ENCODE data around the gene PTPRD. TPM values are rescaled to one million over a fixed set of nuclear protein-coding genes. Genes with fewer than 3 reads are reported as not detected.

Gene PTPRD
- total RNA-seq, 1 donor from 2014 or later = 139 TPM

DNA sequence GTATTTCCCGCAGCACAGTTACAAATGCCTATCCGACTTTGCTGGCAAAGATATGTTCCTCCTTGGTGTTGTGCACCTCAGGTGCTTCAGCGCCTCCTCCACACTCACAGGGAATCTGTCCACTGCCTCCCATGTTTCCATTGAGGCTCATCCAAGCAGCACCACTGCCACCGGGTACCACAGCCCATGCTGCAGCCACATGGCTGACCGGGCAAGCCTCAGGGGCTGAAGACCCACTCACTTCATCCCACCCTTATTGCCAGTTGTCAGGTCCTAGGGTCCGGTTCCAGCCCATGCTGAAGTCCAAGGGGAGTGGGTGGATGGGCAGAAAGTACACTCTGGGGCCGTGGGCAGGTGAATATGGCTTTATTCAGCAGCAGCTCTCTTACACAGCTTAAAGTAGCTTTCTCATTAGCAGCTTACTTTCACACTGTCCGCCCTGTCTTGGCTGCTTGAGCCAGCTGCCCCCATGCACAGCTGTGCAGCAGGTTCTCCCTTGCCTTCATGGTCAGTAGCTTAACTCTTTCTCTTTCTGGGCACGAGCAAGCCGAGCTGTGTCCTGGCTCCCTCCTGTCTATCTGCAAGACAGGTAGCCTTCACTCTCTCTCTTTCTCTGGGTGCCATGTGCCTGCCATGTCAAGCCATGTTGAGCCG lies 1052.3 kb downstream of the PTPRD start:
- no peaks in the 10 kb centered on the region for H3K36me3 Mint-ChIP-seq (ENCODE audit: low read depth)
- TF ChIP-seq, protein P1, sequence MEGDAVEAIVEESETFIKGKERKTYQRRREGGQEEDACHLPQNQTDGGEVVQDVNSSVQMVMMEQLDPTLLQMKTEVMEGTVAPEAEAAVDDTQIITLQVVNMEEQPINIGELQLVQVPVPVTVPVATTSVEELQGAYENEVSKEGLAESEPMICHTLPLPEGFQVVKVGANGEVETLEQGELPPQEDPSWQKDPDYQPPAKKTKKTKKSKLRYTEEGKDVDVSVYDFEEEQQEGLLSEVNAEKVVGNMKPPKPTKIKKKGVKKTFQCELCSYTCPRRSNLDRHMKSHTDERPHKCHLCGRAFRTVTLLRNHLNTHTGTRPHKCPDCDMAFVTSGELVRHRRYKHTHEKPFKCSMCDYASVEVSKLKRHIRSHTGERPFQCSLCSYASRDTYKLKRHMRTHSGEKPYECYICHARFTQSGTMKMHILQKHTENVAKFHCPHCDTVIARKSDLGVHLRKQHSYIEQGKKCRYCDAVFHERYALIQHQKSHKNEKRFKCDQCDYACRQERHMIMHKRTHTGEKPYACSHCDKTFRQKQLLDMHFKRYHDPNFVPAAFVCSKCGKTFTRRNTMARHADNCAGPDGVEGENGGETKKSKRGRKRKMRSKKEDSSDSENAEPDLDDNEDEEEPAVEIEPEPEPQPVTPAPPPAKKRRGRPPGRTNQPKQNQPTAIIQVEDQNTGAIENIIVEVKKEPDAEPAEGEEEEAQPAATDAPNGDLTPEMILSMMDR (conservative IDR thresholded peaks at IDR 0.05) = no peak
- H3K9me3 Mint-ChIP-seq = no peaks in the 10 kb centered on the region
- H3K27me3 Mint-ChIP-seq (ENCODE audit: low read depth) = no peaks in the 10 kb centered on the region
- H3K27ac Mint-ChIP-seq (ENCODE audit: unreplicated experiment) = no peak overlapping the region
- H3K4me1 Mint-ChIP-seq = no peaks in the 10 kb centered on the region
- DNase-seq (ENCODE audit: low read depth, low spot score) = no peak
- H3K4me3 Mint-ChIP-seq = no peak overlapping the region

DNA sequence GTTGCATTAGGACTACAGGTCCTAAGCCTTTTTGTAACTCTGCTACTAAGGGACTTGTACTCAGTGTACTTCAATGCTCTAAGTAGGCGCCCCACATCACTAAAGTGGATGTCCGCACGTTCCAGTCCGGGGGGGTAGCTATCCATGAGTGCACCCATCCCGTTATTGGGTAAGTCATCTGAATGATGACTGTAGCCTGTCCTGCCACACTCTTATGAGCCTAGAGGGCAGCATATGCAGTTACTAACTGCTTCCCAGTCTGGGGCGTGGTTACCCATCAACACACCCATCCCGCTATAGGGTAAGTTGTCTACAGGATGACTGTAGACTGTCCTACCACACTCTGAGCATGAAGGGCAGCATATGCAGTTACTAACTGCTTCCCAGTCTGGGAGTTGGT lies 1053.9 kb downstream of the PTPRD start:
- Mint-ChIP-seq H3K4me1 (no peaks in the 10 kb centered on the region), H3K27me3 (ENCODE audit: low read depth) (no peaks in the 10 kb centered on the region), H3K27ac (ENCODE audit: unreplicated experiment) (no peak overlapping the region), H3K9me3 (no peaks in the 10 kb centered on the region), H3K36me3 (ENCODE audit: low read depth) (no peaks in the 10 kb centered on the region), H3K4me3 (no peak overlapping the region)
- no peak for DNase-seq (ENCODE audit: low read depth, low spot score)
- TF ChIP-seq, protein P1 (conservative IDR thresholded peaks at IDR 0.05) = no peak

DNA sequence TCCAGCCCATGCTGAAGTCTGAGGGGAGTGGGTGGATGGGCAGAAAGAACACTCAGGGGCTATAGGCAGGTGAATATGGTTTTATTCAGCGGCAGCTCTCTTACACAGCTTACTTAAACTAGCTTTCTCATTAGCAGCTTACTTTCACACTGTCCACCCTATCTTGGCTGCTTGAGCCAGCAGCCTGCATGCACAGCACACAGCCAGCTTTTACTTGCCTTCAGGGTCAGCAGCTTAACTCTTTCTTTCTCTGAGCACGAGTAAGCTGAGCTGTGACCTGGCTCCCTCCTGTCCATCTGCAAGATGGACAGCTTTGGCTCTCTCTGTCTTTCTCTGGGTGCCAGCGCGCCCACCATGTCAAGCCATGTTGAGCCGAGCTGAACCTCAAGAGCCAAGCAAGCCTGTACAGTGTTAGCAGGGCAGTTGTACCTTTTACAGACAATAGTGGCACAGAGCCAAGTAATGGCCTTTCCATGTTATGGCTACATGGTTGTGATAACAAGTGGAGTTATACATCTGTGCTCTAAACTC lies 1054.9 kb downstream of the PTPRD start:
- H3K36me3 Mint-ChIP-seq (ENCODE audit: low read depth) = no peaks in the 10 kb centered on the region

DNA sequence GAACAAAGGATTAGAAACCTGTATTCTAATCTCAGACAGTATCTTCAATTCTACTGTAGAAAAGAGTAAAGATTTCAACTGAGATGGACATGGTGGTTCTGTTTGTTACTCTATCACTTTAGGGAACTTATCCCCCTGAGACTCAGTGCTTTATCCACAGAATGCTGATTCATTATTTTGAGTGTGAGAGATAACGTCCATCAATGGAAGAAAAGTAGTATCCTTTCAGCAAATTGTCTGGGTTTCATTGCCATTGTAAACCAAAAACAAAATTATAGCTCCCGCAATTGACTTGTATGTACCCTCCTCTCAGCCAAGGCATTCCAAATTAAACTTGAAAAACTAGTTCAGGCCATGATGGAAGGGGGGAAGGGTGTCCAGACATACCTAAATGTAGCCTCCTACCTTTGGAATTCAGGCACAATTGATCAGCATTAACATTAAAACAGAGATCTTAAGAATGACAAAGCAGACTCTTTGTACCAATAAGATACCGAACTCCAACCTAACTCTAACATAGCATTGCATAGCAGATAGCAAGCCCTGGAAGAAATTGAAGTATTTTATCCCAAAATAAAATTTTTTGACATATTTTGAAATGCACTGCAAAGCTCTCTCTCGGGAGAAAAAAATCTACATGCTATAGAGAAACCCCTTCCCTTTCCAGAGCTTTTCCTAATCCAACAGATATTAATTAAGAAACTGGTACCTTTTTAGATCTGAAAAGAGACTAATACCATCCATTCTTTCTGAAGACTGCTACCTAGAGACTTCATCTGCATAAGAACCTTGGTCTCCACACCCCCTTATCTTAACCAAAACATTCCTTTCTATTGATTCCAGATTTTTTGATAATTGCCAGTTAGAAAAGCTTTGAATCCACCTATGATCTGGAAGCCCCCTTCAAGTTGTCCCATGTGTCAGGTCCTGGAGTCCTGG lies 1055.7 kb downstream of the PTPRD start:
- Mint-ChIP-seq H3K9me3 (no peaks in the 10 kb centered on the region), H3K4me1 (no peaks in the 10 kb centered on the region), H3K36me3 (ENCODE audit: low read depth) (no peaks in the 10 kb centered on the region), H3K27ac (ENCODE audit: unreplicated experiment) (no peak overlapping the region), H3K27me3 (ENCODE audit: low read depth) (no peaks in the 10 kb centered on the region), H3K4me3 (no peak overlapping the region)
- TF ChIP-seq, protein P1 (conservative IDR thresholded peaks at IDR 0.05) = no peak
- DNase-seq (ENCODE audit: low read depth, low spot score) = no peak

More for the DNA sequence above, 1054.9 kb downstream of the PTPRD start:
- Mint-ChIP-seq H3K27me3 (ENCODE audit: low read depth) (no peaks in the 10 kb centered on the region), H3K4me3 (no peak overlapping the region), H3K27ac (ENCODE audit: unreplicated experiment) (no peak overlapping the region), H3K4me1 (no peaks in the 10 kb centered on the region), H3K9me3 (no peaks in the 10 kb centered on the region)
- TF ChIP-seq, protein P1 (conservative IDR thresholded peaks at IDR 0.05) = no peak
- DNase-seq (ENCODE audit: low read depth, low spot score) = no peak

DNA sequence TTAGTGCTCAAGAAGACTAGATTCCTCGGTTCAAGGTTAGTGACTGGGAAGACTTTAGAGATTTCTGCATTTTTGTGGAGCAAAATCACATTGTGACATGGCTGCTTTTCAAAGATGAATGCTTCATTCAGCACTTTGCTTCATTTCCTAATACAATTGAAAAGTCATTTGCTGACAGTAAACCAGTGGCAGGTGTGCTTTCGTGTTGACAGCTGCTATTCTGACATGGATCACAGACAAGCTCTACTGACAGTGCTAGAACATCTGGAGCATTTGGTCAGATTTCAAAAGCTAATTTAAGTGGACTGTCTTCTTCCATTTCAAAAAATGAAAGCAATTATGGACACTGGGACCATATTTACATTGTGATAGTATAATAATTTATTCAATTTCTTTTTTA lies 1060.1 kb downstream of the PTPRD start:
- Mint-ChIP-seq H3K36me3 (ENCODE audit: low read depth) (no peaks in the 10 kb centered on the region), H3K4me3 (no peak overlapping the region), H3K9me3 (no peaks in the 10 kb centered on the region), H3K27ac (ENCODE audit: unreplicated experiment) (no peak overlapping the region), H3K27me3 (ENCODE audit: low read depth) (no peaks in the 10 kb centered on the region), H3K4me1 (no peaks in the 10 kb centered on the region)
- DNase-seq (ENCODE audit: low read depth, low spot score) = no peak
- TF ChIP-seq, protein P1 (conservative IDR thresholded peaks at IDR 0.05) = no peak

Measured in neural crest cell (in vitro differentiated cells).